ENCODE measurements around the gene MYO15B.

- TF ChIP-seq CTCF (conservative IDR thresholded peaks at IDR 0.05 in 1 of 2, IDR thresholded peaks at IDR 0.05 in 1 of 2; ENCODE audit: low read depth in 1 of 2, low read length in 2 of 2) = no peak
- TF ChIP-seq EZH2 (IDR thresholded peaks at IDR 0.05; ENCODE audit: low read length, missing control alignments) = no peak
Observed at GRCh38 chr17:75559958-75560533, 27.6 kb upstream of the MYO15B start.
